A549 (cell line): ENCODE results near the gene SOS1.

ENCODE experiments used
- BHLHE40 ChIP-seq: IDR thresholded peaks from 2 replicates; pipeline ENCODE4 v1.6.1; 2012; ENCODE audit warnings: low read depth, low read length, inconsistent platforms
- TF ChIP-seq, protein P1 (sequence below): fragments of >200 bp; sonication (Bioruptor Twin); formaldehyde crosslinking; IDR thresholded peaks from 3 replicates; pipeline ENCODE4 v1.5.1; 2016

DNA sequence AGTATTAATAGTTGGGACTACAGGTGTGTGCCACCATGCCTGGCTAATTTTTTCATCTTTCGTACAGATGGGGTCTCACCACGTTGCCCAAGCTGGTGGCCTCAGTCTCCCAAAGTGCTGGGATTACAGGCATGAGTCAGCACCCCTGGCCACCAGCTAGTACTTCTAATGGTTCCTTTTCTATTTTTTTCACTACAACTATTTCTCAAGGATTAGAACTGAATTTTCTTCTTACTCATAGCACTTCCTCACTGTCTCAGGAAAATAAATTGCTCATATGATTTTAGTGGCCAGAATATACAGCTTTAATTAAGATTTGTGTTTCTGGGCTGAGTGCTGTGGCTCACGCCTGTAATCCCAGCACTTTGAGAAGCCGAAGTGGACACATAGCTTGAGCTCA, 43.2 kb upstream of the SOS1 start:
- TF ChIP-seq, protein P1, sequence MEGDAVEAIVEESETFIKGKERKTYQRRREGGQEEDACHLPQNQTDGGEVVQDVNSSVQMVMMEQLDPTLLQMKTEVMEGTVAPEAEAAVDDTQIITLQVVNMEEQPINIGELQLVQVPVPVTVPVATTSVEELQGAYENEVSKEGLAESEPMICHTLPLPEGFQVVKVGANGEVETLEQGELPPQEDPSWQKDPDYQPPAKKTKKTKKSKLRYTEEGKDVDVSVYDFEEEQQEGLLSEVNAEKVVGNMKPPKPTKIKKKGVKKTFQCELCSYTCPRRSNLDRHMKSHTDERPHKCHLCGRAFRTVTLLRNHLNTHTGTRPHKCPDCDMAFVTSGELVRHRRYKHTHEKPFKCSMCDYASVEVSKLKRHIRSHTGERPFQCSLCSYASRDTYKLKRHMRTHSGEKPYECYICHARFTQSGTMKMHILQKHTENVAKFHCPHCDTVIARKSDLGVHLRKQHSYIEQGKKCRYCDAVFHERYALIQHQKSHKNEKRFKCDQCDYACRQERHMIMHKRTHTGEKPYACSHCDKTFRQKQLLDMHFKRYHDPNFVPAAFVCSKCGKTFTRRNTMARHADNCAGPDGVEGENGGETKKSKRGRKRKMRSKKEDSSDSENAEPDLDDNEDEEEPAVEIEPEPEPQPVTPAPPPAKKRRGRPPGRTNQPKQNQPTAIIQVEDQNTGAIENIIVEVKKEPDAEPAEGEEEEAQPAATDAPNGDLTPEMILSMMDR, result no peak
- no peak for TF ChIP-seq BHLHE40
